ENCODE data around the gene TTC39C.

GRCh38 chr18:23992089-23992940 is 22.2 kb upstream of the TTC39C start:
- TF ChIP-seq CTCF (IDR thresholded peaks at IDR 0.05; ENCODE audit: borderline replicate concordance, extremely low read depth, low read length, poor library complexity, severe bottlenecking) (no peak), EZH2 (IDR thresholded peaks at IDR 0.05; ENCODE audit: borderline replicate concordance, low read depth, low read length, severe bottlenecking) (no peak)

All from DND-41 (cell line).